ENCODE results near the gene TUBA4A.

DNA sequence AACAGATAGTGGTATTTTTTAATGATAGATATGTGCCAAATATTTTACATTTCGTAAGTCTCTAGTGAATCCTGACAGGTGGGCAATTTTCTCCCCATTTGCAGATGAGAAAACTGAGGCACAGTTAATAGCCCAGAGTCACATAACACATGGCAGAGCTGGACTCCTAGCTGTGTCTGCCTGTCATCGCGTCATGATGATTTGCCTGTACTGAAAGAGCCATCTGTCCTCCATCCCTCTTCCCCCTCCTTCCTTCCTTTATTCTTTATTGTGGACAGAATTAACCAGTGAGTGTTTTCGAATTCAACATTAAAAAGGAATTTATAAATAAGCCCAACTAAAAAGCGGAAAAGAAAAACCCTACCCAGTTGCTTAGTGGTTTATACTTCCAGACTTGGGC lies 28.7 kb upstream of the TUBA4A start:
- TF ChIP-seq, protein P1, sequence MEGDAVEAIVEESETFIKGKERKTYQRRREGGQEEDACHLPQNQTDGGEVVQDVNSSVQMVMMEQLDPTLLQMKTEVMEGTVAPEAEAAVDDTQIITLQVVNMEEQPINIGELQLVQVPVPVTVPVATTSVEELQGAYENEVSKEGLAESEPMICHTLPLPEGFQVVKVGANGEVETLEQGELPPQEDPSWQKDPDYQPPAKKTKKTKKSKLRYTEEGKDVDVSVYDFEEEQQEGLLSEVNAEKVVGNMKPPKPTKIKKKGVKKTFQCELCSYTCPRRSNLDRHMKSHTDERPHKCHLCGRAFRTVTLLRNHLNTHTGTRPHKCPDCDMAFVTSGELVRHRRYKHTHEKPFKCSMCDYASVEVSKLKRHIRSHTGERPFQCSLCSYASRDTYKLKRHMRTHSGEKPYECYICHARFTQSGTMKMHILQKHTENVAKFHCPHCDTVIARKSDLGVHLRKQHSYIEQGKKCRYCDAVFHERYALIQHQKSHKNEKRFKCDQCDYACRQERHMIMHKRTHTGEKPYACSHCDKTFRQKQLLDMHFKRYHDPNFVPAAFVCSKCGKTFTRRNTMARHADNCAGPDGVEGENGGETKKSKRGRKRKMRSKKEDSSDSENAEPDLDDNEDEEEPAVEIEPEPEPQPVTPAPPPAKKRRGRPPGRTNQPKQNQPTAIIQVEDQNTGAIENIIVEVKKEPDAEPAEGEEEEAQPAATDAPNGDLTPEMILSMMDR (IDR thresholded peaks at IDR 0.05) = no peak
- no peak for TF ChIP-seq POLR2A (IDR thresholded peaks at IDR 0.05)

Data from testis (tissue), 2 donors.